ENCODE data around the gene TMEM161A.

Gene TMEM161A

DNA sequence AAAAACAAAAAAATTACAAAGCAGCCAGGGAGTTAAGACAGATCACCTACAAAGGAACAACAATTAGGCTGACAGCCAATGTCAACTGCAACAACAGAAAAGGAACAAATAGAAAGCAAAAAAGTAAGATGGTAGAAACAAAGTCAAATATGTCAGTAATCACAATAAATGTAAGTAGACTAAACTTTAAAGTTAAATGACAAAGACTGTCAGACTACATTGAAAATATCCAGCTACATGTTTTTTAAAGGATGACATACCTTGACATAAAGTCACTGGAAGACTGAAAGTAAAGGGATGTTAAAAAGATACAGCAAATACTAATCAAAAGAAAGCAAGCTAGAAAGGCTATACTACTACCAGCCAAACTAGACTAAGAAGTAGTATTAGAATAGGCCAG is 14.9 kb downstream of the TMEM161A start:
- in situ Hi-C loops (cut with MboI; ENCODE audit: low sequenced_read_pairs): no loop called here
- Histone ChIP-seq H3K27me3 (ENCODE audit: low read depth) (no peaks in the 10 kb centered on the region), H3K4me3 (no peak overlapping the region), H3K36me3 (replicated peaks) (peaks cover 26% of the 10 kb centered on the region), H3K9me3 (no peaks in the 10 kb centered on the region), H3K4me1 (no peaks in the 10 kb centered on the region)
- DNase-seq (ENCODE audit: low spot score in 2 of 2): no peak

DNA sequence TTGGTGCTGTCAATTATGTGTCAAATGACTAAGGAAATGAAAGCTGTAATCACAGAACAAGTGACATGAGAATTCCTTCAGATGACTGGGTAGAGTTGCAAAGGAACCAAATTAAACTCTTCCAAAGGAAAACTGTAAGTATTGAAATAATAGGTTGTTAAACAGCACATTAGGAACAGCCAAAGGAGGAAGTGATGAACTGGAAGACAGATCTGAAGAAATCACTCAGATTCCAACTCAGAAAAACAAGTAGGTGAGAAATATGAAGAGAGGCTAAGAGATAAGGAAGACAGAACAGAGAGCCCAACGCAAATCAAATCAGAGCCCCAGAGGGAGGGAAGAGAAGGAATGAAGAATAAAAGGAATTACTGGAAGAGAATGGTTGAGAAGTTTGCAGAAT is 15.4 kb downstream of the TMEM161A start:
- no peak for DNase-seq (ENCODE audit: low spot score in 2 of 2)
- Histone ChIP-seq H3K4me1 (no peaks in the 10 kb centered on the region), H3K4me3 (no peak overlapping the region), H3K27me3 (ENCODE audit: low read depth) (no peaks in the 10 kb centered on the region), H3K9me3 (no peaks in the 10 kb centered on the region), H3K36me3 (replicated peaks) (peaks cover 28% of the 10 kb centered on the region)
- in situ Hi-C loops (cut with MboI; ENCODE audit: low sequenced_read_pairs): no loop called here

- DNase-seq (ENCODE audit: low spot score in 2 of 2): no peak
- no peaks in the 10 kb centered on the region for H3K4me1 ChIP-seq
- H3K4me3 ChIP-seq: no peak overlapping the region
- no peaks in the 10 kb centered on the region for H3K27me3 ChIP-seq (ENCODE audit: low read depth)
- H3K36me3 ChIP-seq (replicated peaks): peaks cover 28% of the 10 kb centered on the region
- in situ Hi-C loops (cut with MboI; ENCODE audit: low sequenced_read_pairs): no loop called here
- H3K9me3 ChIP-seq: no peaks in the 10 kb centered on the region
Observed at GRCh38 chr19:19121371-19121770, 16.9 kb downstream of the TMEM161A start.

GRCh38 chr19:19120308-19121231 is 17.7 kb downstream of the TMEM161A start:
- Histone ChIP-seq H3K4me1 (no peaks in the 10 kb centered on the region), H3K36me3 (replicated peaks) (peaks cover 28% of the 10 kb centered on the region), H3K9me3 (no peaks in the 10 kb centered on the region), H3K27me3 (ENCODE audit: low read depth) (no peaks in the 10 kb centered on the region), H3K4me3 (no peak overlapping the region)
- DNase-seq (ENCODE audit: low spot score in 2 of 2): peak; percentile 43 to 90
- in situ Hi-C loops (cut with MboI; ENCODE audit: low sequenced_read_pairs): no loop called here

DNA sequence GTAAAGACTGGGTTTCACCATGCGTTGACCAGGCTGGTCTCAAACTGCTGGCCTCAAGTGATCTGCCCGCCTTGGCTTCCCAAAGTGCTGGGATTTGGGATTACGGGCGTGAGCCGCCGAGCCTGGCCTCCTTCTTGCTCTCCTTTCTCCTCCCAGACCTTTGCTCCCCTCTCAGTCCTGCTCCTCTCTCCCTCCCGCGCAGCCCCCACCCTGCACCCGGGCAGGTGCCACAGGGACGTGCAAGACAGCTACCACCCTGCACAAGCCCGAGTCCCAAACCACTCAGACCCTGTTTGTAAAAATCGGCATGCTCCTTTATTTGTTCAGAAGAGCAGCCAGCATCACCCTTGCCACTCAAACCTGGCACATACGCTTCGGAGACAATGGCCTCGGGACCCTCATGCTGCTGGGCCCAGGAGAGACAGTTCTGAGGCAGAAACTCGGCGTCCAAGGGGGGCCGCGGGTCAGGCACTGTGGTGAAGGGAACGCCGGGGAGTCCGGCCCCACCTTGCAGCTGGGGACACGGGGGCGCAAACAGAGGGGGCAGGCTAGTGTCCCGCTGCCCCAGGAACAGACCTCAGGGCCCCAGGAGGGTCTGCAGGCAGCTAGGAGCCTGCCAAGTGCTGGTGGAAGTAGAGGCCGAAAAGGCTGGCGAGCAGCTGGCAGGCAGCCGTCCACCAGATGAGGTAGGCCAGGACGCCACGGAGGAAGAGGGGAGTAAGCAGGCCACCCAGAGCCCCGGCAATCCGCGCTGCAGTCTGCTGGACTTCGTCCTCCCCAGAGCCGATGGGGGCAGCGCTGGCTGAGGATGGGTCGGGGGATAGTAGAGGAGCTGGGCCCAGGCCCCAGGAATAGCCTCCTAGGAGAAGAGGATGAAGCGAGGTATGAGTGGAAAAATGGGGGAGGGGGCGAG is 18.7 kb downstream of the TMEM161A start:
- peaks cover 28% of the 10 kb centered on the region for H3K36me3 ChIP-seq (replicated peaks)
- H3K9me3 ChIP-seq: no peaks in the 10 kb centered on the region
- no peak for DNase-seq (ENCODE audit: low spot score in 2 of 2)
- H3K4me3 ChIP-seq: no peak overlapping the region
- H3K27me3 ChIP-seq (ENCODE audit: low read depth): no peaks in the 10 kb centered on the region
- in situ Hi-C loops (cut with MboI; ENCODE audit: low sequenced_read_pairs): no loop called here
- no peaks in the 10 kb centered on the region for H3K4me1 ChIP-seq

DNA sequence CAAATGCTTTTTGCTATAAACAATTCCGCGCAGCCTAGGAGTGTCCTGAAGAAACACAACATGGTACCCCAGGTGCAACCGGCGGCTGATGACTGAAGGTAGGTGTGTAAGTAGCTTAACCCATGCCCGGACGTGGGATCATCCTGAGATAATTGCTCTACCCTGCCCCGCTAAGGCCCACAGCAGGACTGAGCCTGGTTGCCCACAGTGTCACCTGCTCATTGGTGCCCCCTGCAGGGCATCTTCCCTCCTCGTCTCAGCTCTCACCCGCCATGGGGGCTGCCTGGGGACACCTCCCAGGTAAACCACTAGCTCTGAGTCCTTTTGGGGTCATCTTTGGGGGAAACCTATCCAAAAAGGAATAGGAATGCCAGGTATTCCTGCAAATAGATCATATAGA is 22.3 kb downstream of the TMEM161A start:
- no peaks in the 10 kb centered on the region for H3K4me1 ChIP-seq
- peaks cover 15% of the 10 kb centered on the region for H3K36me3 ChIP-seq (replicated peaks)
- DNase-seq (ENCODE audit: low spot score in 2 of 2): peak in 1 of 2 experiments; percentile 71
- H3K4me3 ChIP-seq: no peak overlapping the region
- in situ Hi-C loops (cut with MboI; ENCODE audit: low sequenced_read_pairs): no loop called here
- no peaks in the 10 kb centered on the region for H3K27me3 ChIP-seq (ENCODE audit: low read depth)
- no peaks in the 10 kb centered on the region for H3K9me3 ChIP-seq

GRCh38 chr19:19113040-19113626 is 25.1 kb downstream of the TMEM161A start:
- Histone ChIP-seq H3K4me1 (no peaks in the 10 kb centered on the region), H3K4me3 (no peak overlapping the region), H3K9me3 (no peaks in the 10 kb centered on the region), H3K27me3 (ENCODE audit: low read depth) (no peaks in the 10 kb centered on the region), H3K36me3 (replicated peaks) (no peaks in the 10 kb centered on the region)
- in situ Hi-C loops (cut with MboI; ENCODE audit: low sequenced_read_pairs): no loop called here
- peak in 1 of 2 experiments; percentile 29 for DNase-seq (ENCODE audit: low spot score in 2 of 2)

DNA sequence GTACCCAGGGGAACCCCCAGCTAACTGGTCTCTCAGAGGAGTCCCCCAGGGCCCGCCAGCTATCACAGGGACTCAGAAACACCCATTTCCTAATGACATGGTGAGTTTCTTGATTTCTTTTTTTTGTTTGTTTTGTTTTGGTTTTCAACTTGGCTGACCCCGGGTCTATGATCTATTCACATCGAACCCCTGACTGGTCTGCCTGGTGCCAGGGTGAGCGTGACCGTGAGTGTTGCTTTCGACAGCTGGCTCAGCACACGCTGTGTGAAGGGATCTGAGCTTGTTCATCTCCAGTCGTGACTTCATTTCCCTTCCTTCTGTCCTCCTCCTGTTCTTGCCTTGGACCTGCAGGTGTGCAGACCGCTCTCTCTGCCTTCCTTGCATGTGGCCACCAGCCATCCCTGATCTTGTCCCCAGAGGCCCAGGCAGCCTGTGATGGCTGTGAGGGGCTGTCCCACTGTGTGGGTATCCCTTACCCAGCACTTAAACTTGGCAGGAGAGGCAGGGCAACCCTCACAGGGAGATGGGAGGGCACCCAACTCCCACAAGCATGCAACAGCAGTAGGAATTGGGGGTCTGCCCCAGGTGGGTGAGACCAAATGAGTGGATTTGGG is 26.2 kb downstream of the TMEM161A start:
- H3K4me1 ChIP-seq: no peaks in the 10 kb centered on the region
- no peaks in the 10 kb centered on the region for H3K9me3 ChIP-seq
- in situ Hi-C loops (cut with MboI; ENCODE audit: low sequenced_read_pairs): no loop called here
- no peak for DNase-seq (ENCODE audit: low spot score in 2 of 2)
- no peak overlapping the region for H3K4me3 ChIP-seq
- H3K36me3 ChIP-seq (replicated peaks): no peaks in the 10 kb centered on the region
- H3K27me3 ChIP-seq (ENCODE audit: low read depth): no peaks in the 10 kb centered on the region

GRCh38 chr19:19111136-19111835 is 27.0 kb downstream of the TMEM161A start:
- Histone ChIP-seq H3K4me3 (no peak overlapping the region), H3K36me3 (replicated peaks) (no peaks in the 10 kb centered on the region), H3K4me1 (no peaks in the 10 kb centered on the region), H3K27me3 (ENCODE audit: low read depth) (no peaks in the 10 kb centered on the region), H3K9me3 (no peaks in the 10 kb centered on the region)
- no peak for DNase-seq (ENCODE audit: low spot score in 2 of 2)
- in situ Hi-C loops (cut with MboI; ENCODE audit: low sequenced_read_pairs): no loop called here

DNA sequence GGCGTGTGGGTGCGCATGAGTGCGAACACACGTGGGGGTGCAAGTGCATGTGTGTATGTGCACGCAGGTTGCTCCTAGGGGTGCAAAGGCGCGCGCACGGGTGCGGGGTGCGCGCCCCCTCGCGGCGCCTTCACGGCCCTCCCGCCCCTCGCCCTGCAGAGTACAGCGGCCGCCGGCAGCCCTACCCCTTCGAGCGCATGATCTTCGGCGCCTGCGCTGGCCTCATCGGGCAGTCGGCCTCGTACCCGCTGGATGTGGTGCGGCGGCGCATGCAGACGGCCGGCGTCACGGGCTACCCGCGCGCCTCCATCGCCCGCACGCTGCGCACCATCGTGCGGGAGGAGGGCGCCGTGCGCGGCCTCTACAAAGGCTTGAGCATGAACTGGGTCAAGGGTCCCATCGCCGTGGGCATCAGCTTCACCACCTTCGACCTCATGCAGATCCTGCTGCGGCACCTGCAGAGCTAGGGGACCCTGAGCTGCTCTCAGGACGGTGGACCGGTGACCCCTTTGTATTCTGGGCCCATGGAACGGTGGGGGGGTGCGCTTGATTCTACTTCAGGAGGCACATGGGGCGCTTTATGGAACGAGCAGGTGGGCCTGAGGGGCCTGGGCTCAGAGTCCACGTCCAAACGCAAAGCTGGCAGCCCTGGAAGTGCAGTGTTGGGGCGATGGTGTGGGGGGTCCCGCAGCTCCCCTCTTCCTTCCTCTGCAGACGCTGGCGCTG is 27.7 kb downstream of the TMEM161A start:
- H3K4me3 ChIP-seq: no peak overlapping the region
- in situ Hi-C loops (cut with MboI; ENCODE audit: low sequenced_read_pairs): no loop called here
- H3K9me3 ChIP-seq: no peaks in the 10 kb centered on the region
- H3K4me1 ChIP-seq: peaks cover 2% of the 10 kb centered on the region; the same call in 1 of the 2 replicates
- DNase-seq (ENCODE audit: low spot score in 2 of 2): no peak
- no peaks in the 10 kb centered on the region for H3K36me3 ChIP-seq (replicated peaks)
- H3K27me3 ChIP-seq (ENCODE audit: low read depth): no peaks in the 10 kb centered on the region

DNA sequence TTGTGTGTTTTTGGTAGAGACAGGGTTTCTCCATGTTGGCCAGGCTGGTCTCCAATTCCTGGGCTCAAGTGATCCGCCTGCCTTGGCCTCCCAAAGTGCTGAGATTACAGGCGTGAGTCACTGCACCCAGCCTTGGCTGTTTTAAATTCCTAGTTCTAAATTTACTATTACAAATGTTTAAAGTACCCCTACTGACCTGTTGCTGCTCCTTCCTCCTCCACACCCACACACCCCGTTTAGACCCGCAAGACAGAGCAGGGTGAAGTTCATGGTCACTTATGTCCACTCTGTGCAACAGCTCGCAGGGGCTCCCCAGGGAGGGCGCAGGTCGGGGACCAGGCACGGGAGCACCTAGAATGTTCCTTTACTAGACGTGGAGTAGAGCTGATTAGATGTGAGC is 28.7 kb downstream of the TMEM161A start:
- in situ Hi-C loops (cut with MboI; ENCODE audit: low sequenced_read_pairs): no loop called here

DNA sequence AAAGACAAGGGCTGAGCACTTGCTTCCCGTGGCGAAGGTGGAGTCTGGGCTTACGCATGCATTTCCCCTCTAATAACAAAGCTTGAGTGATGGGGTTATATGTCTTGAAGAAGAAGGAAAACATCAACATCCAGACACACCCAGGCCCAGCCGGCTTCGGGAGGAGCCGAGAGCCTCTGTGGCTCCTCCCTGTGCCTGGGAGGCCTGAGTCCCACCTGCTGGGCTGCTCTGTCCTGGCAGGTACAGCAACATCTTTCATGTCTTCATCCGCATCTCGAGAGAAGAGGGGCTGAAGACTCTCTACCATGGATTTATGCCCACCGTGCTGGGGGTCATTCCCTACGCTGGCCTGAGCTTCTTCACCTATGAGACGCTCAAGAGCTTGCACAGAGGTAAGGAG is 30.6 kb downstream of the TMEM161A start:
- Histone ChIP-seq H3K4me1 (peaks cover 2% of the 10 kb centered on the region; the same call in 1 of the 2 replicates), H3K27me3 (ENCODE audit: low read depth) (no peaks in the 10 kb centered on the region), H3K36me3 (replicated peaks) (no peaks in the 10 kb centered on the region), H3K4me3 (no peak overlapping the region), H3K9me3 (no peaks in the 10 kb centered on the region)
- no peak for DNase-seq (ENCODE audit: low spot score in 2 of 2)
- in situ Hi-C loops (cut with MboI; ENCODE audit: low sequenced_read_pairs): no loop called here

More for the DNA sequence above, 28.7 kb downstream of the TMEM161A start:
- Histone ChIP-seq H3K4me1 (peaks cover 2% of the 10 kb centered on the region; the same call in 1 of the 2 replicates), H3K36me3 (replicated peaks) (no peaks in the 10 kb centered on the region), H3K27me3 (ENCODE audit: low read depth) (no peaks in the 10 kb centered on the region), H3K4me3 (no peak overlapping the region), H3K9me3 (no peaks in the 10 kb centered on the region)
- no peak for DNase-seq (ENCODE audit: low spot score in 2 of 2)

All from HAP-1 (cell line).